Breast epithelium (tissue), 4 donors: Measurements from ENCODE around the gene AMPD2. TPM values are rescaled to one million over a fixed set of nuclear protein-coding genes. Genes with fewer than 3 reads are reported as not detected.

ENCODE experiments used
- DNase-seq, 2 donors: peaks; one replicate each; pipeline ENCODE4 v3.0.0-alpha.2; 2019; ENCODE audit warnings: low spot score in 2 of 2
- H3K27ac ChIP-seq, 2 donors: fragments of 200-600 bp; sonication (generic) in 1 of 2; one replicate each; pipeline ENCODE4 v1.5.1; 2016 to 2019; ENCODE audit warnings: mild to moderate bottlenecking in 1 of 2
- H3K27me3 ChIP-seq, 2 donors: fragments of 200-600 bp; sonication (generic) in 1 of 2; one replicate each; pipeline versions ENCODE4 v1.5.1 to v1.6.0; 2017 to 2019; ENCODE audit warnings: control low read depth in 1 of 2, mild to moderate bottlenecking in 1 of 2
- H3K36me3 ChIP-seq: fragments of 200-600 bp; one replicate; pipeline ENCODE4 v1.5.1; 2019
- H3K4me1 ChIP-seq, 2 donors: fragments of 200-600 bp; sonication (generic); one replicate each; pipeline ENCODE4 v1.5.1; 2016 to 2019; ENCODE audit warnings: control low read depth in 1 of 2
- H3K4me3 ChIP-seq, 3 donors: fragments of 200-600 bp; sonication (generic); 1 replicate in 2 of 3; 2 replicates in 1 of 3; pipeline ENCODE4 v1.5.1; 2016 to 2019; ENCODE audit warnings: mild to moderate bottlenecking in 3 of 3, moderate library complexity in 2 of 3
- H3K9me3 ChIP-seq, 2 donors: fragments of 200-600 bp; sonication (generic) in 1 of 2; one replicate each; pipeline ENCODE4 v1.5.1; 2016 to 2019; ENCODE audit warnings: control low read depth in 1 of 2
- POLR2A ChIP-seq: fragments of 450-650 bp; IDR thresholded peaks from one replicate; pipeline ENCODE4 v1.6.1; 2016; ENCODE audit warnings: antibody characterized with exemption, mild to moderate bottlenecking, moderate library complexity
- POLR2AphosphoS5 ChIP-seq, 3 donors: sonication (generic); formaldehyde crosslinking; IDR thresholded peaks; one replicate each; pipeline ENCODE4 v1.6.1; 2017; ENCODE audit warnings: antibody characterized with exemption in 3 of 3
- intact Hi-C: fragments of 100-400 bp; cut with DNase I; formaldehyde crosslinking; loops from one replicate; pipeline ENCODE4 v1.15.1; 2023; ENCODE audit warnings: low total_unique reads
- total RNA-seq, 3 donors: library from RNA; depleted of rRNA; stranded (reverse); fragments of >200 nt; gene quantifications; one replicate each; pipeline ENCODE4 v1.1.0, GENCODE V29; 2016
- TF ChIP-seq, protein P1 (sequence below), 3 donors: fragments of 450-650 bp; IDR thresholded peaks; one replicate each; pipeline ENCODE4 v1.5.1; 2016 to 2017; ENCODE audit warnings: antibody characterized with exemption in 3 of 3, mild to moderate bottlenecking in 3 of 3, moderate library complexity in 3 of 3

The AMPD2 gene
- total RNA-seq, 3 donors from 2014 or later: 21.3 to 68.2 (median 47.4) TPM

DNA sequence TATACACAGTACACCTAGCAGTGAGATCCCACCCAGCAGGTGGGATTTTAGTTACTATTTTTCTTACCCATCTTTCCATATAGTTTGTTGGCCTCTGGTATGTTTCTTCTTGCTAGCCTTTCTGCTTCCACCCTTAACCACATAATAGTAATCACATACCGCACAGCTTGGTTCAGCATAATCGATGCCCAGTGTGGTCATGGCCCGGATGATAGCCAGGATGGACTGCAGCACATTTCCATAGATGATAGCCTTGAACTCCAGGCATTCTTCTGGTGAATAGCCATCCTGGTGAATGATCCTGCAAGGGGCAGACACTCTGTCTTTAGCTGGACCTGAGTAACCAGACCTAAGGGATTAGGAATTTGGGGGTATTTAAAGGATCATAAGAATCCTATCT is 9.8 kb upstream of the AMPD2 start:
- intact Hi-C loops: no loop called here
- Histone ChIP-seq H3K36me3 (no peaks in the 10 kb centered on the region), H3K4me1 (no peaks in the 10 kb centered on the region), H3K9me3 (no peaks in the 10 kb centered on the region), H3K27ac (no peak overlapping the region), H3K27me3 (no peaks in the 10 kb centered on the region), H3K4me3 (no peak overlapping the region)
- TF ChIP-seq, protein P1, sequence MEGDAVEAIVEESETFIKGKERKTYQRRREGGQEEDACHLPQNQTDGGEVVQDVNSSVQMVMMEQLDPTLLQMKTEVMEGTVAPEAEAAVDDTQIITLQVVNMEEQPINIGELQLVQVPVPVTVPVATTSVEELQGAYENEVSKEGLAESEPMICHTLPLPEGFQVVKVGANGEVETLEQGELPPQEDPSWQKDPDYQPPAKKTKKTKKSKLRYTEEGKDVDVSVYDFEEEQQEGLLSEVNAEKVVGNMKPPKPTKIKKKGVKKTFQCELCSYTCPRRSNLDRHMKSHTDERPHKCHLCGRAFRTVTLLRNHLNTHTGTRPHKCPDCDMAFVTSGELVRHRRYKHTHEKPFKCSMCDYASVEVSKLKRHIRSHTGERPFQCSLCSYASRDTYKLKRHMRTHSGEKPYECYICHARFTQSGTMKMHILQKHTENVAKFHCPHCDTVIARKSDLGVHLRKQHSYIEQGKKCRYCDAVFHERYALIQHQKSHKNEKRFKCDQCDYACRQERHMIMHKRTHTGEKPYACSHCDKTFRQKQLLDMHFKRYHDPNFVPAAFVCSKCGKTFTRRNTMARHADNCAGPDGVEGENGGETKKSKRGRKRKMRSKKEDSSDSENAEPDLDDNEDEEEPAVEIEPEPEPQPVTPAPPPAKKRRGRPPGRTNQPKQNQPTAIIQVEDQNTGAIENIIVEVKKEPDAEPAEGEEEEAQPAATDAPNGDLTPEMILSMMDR (IDR thresholded peaks at IDR 0.05): no peak
- no peak for TF ChIP-seq POLR2A
- no peak for TF ChIP-seq POLR2AphosphoS5 (IDR thresholded peaks at IDR 0.05)
- DNase-seq: no peak

- Histone ChIP-seq H3K4me3 (no peak overlapping the region), H3K4me1 (no peaks in the 10 kb centered on the region), H3K27me3 (no peaks in the 10 kb centered on the region), H3K36me3 (no peaks in the 10 kb centered on the region), H3K9me3 (no peaks in the 10 kb centered on the region), H3K27ac (no peak overlapping the region)
- no peak for DNase-seq
- intact Hi-C loops: no loop called here
- TF ChIP-seq POLR2A (no peak), POLR2AphosphoS5 (IDR thresholded peaks at IDR 0.05) (no peak)
- TF ChIP-seq, protein P1 (IDR thresholded peaks at IDR 0.05): no peak
Measured at GRCh38 chr1:109610609-109611307, 8.9 kb upstream of the AMPD2 start.

- H3K4me3 ChIP-seq: no peak overlapping the region
- H3K36me3 ChIP-seq: no peaks in the 10 kb centered on the region
- no peak for DNase-seq
- intact Hi-C loops: no loop called here
- no peak overlapping the region for H3K27ac ChIP-seq
- no peaks in the 10 kb centered on the region for H3K27me3 ChIP-seq
- TF ChIP-seq POLR2A: no peak
- TF ChIP-seq, protein P1 (IDR thresholded peaks at IDR 0.05): no peak
- no peak for TF ChIP-seq POLR2AphosphoS5 (IDR thresholded peaks at IDR 0.05)
- no peaks in the 10 kb centered on the region for H3K9me3 ChIP-seq
- no peaks in the 10 kb centered on the region for H3K4me1 ChIP-seq
Measured at GRCh38 chr1:109611308-109611990, 8.2 kb upstream of the AMPD2 start.

GRCh38 chr1:109613361-109614147 is 6.1 kb upstream of the AMPD2 start:
- no peaks in the 10 kb centered on the region for H3K4me1 ChIP-seq
- H3K36me3 ChIP-seq: no peaks in the 10 kb centered on the region
- DNase-seq: no peak
- no peaks in the 10 kb centered on the region for H3K9me3 ChIP-seq
- no peak overlapping the region for H3K4me3 ChIP-seq
- TF ChIP-seq POLR2AphosphoS5 (IDR thresholded peaks at IDR 0.05): no peak
- TF ChIP-seq, protein P1 (IDR thresholded peaks at IDR 0.05): no peak
- TF ChIP-seq POLR2A: no peak
- no peaks in the 10 kb centered on the region for H3K27me3 ChIP-seq
- intact Hi-C loops: no loop called here
- no peak overlapping the region for H3K27ac ChIP-seq
